HG02610 (cell line): ENCODE measurements around the gene SDHAF4.
"Not testable (repeated sequence)": the region's sequence is repeated elsewhere in the genome, so short reads cannot be mapped to it uniquely, and the experiment has no call there.

Source experiments
- ATAC-seq: cut with Tn5 transposase; IDR thresholded peaks from one replicate; pipeline ENCODE4 v1.9.1; 2021; ENCODE audit warnings: mild to moderate bottlenecking, moderate library complexity; ENCODE audit not compliant: unreplicated experiment

SDHAF4 gene

DNA sequence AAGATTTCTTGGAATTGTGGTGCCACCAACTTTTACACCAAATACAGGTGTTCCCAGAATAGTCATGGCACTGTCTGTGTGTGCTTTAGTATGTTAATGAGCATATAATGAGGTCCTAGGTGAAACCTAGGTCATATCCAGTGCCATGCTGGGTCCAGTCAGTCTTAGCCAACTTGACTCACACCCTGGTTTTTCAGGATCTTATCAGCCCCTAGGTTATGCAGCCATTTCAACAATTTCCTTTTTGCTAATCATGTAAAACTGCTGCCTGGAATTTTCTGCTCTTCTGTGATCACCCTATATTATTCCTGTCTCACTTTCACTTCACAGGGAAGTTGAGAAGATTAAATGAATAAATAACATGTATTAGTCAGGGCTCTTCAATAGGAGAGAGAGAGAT is 23.7 kb downstream of the SDHAF4 start:
- no peak for ATAC-seq

DNA sequence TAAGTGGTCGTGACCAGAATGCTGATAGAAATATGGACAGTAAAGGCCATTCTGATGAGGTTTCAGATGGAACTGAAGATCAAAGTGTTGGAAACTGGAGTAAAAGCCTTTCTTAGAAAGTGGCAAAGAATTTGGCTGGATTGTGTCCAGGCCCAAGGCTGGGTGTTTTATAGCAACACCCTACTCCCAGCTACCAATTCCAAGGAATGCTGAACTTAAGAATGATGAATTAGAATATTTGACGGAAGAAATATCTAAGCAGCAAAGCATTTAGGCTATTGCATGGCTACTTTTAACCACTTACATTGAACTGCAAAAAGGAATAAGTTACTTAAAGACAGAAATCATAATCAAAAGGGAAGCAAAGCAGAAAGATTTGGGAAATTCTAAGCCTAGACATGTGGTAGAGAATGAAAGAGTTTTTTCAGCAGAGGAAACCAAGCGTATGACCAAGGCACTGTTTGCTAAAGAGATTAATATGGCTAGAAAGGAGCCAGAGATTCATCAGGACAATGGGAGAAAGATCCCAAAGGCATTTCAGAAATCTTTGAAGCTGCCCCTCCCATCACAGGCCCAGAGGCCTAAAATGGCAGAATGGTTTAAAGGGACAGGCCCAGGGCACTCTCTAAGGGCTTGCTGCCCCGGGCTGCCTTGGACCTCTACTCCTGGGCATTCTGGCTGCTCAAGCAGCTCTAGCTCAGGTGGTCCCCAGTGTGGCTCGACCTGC is 25.8 kb downstream of the SDHAF4 start:
- no peak for ATAC-seq

DNA sequence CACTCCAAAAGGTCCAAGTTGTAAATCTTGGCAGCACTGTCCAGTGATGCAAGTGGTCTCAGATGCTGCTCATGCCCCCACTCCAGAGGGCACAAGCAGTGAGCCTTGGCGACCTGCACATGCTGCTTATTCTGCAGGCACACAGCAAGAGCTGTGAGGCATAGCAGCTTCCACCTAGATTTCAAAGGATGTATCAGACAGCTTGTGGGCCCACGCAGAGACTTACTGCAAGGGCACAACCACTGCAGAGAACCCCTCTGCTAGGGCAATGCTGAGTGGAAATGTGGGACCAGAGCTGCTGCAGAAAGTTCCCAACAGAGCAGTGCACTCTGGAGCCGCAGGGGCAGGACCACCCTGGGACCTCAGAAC is 26.4 kb downstream of the SDHAF4 start:
- no peak for ATAC-seq

DNA sequence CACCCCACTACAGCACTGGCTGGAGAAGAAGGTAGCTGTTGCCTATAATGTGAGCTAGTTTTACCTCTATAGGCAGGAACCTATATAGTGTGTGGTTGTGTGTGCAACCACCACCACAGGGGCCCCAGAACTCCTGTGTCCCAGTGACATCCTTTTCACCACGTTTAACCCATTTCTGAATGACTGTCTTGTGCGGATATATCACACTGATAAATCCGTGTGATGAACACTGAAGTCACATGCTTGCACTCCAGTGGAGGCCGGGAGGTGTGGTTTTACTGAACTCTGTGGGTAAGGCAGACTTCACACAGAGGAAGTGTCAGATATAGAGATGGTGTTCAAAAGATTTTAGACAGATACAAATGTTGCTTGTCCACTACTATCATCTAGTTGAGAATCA is 32.5 kb downstream of the SDHAF4 start:
- no peak for ATAC-seq

DNA sequence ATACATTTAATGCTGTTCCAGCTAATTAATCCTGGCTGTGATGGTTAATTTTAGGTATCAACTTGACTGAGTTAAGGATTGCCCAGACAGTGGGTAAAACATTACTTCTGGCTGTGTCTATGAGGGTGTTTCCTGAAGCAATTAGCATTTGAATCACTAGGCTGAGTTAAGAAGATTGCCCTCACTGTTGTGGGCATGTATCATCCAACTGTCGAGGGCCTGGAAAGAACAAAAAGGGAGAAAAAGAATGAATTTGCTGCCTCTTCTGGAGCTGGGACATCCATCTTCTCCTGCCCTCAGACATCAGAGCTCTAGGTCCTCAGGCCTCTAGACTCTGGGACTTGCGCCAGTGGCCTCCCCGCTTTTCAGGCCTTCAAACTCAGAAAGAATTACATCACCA is 34.3 kb downstream of the SDHAF4 start:
- ATAC-seq = no peak

DNA sequence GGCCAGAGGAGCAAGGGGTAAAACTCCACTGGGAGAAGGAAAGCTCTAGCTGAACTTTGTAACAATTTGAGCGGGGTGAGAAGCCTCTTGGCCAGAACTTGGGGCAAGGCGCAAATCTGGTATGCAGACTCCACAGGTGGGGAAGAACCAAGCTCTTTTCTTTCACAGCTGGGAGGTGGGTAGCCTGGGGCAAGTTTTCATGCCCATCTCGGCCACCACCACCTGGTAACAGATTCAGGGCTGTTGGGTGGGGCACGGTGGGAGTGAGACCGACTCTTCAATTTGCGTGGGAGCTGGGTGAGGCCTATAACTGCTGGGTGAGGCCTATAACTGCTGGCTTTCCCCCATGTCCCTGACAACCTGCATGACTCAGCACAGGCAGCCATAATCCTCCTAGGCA is 37.5 kb downstream of the SDHAF4 start:
- ATAC-seq = no peak

DNA sequence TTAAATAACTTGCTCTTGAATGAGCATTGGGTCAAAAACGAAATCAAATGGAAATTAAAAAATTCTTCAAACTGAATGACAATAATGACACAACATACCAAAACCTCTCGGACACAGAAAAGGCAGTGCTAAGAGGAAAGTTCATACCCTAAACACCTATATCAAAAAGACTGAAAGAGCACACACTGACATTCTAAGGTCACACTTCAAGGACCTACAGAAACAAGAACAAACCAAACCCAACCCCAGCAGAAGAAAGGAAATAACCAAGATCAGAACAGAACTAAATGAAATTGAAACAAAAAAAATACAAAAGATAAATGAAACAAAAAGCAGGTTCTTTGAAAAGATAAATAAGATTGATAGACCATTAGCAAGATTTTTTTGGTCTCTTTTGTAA is 40.6 kb downstream of the SDHAF4 start:
- ATAC-seq = not testable (repeated sequence)

DNA sequence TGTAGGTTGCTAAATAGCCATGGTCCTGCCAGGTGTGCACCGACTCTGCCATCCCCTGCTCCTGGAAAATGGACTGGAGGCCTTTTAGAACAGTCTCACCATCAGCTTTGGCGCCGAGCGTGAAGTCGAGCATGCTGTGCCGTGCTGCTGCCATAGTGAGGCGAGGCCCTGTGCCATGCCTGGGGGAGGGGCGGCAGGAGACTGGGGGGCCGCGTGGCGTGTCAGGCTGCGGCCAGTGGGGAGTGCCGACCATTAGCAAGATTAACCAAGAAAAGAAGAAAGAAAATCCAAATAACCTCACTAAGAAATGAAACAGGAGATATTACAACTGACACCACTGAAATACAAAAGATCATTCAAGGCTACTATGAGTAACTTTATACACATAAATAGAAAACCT is 42.5 kb downstream of the SDHAF4 start:
- ATAC-seq = not testable (repeated sequence)

DNA sequence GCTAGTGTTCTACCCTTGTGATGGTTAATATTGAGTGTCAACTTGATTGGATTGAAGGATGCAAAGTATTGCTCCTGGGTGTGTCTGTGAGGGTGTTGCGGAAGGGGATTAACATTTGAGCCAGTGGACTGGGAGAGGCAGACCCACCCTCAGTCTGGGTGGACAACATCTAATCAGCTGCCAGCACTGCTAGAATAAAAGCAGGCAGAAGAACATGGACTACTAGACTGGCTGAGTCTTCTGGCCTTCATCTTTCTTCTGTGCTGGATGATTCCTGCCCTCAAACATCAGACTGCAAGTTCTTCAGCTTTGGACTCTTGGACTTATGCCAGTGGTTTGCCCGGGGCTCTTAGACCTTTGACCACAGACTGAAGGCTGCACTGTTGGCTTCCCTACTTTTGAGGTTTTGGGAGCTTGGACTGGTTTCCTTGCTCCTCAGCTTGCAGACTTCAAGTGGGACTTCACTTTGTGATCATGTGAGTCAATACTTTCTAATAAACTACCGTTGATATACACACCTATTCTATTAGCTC is 50.1 kb downstream of the SDHAF4 start:
- ATAC-seq = no peak

DNA sequence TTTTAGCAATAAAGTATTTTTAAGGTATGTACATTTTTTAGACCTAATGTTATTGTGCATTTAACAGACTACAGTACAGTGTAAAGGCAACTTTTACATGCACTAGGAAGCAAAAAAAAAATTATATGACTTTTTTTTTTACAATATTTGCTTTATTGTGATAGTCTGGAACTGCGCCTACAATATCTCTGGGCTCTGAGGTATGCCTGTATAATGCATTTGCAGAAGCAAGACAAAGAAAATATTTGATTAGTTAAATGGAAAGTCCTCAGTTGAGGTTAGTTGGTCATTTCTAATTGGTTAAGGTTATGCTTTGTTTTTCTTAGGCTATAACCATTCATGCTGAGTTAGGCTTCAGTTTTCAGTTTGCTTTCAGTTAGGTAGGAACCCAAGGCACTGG is 54.0 kb downstream of the SDHAF4 start:
- no peak for ATAC-seq

DNA sequence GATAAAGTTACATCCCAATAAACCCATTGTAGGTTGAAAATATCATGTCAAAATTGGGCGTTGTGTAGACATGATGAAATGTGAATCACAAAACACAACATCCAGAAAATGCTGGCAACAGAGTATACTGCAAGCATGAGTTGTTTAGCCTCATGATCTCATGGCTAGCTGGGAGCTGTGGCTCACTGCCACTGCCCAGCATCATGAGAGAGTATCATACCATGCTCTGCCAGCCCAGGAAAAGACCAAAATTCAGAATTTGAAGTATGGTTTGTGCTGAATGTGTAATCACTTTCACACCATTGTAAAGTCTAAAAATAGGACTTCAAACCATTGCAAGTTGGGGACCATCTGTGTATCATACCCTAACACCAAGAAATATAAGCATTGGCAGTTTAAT is 55.7 kb downstream of the SDHAF4 start:
- no peak for ATAC-seq

DNA sequence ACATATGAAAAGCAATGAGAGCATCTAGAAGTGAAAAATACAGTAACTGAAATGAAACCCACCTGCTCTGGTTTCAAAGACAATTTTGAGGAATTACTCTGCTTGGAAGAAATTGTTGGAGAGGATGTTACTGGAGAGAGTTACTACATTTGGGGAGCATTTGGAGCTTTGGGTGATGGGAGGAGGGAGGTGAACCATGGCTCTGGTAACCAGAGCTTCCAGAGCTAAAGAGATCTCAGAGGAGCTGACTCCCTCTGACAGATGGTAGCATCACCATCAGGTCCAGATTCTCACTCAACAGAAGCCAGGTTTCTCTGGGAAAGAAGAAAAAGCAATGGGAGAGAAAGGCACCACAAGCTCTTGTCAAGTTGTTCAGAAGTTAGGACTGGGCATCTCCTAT is 58.7 kb downstream of the SDHAF4 start:
- ATAC-seq = no peak

DNA sequence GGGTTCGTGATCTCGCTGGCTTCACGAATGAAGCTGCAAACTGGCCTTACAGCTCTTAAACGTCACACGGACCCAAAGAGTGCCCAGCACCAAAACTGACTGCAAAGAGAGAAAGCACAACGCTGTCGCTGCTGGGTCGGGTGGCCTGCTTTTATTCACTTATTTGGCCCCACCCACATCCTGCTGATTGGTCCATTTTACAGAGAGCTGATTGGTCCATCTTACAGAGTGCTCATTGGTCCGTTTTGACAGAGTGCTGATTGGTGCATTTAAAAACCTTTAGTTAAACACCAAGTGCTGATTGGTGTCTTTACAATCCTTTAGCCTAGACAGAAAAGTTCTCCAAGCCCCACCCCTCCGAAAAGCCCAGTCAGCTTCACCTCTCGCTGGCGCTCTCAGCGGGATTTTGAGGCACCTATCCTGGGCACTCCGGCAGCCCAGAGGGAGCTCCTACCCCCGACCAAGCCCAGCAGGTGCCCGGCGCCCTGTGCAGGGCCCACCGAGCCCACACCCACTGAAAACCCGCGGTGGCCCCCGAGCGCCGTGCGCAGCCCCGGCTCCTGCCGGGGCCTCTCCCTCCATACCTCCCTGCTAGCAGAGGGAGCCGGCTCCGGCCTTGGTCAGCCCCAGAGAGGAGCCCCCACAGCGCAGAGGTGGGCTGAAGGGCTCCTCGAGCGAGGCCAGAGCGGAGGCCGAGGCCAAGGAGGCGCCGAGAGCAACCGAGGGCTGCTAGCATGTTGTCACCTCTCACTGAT is 60.9 kb downstream of the SDHAF4 start:
- ATAC-seq = no peak

DNA sequence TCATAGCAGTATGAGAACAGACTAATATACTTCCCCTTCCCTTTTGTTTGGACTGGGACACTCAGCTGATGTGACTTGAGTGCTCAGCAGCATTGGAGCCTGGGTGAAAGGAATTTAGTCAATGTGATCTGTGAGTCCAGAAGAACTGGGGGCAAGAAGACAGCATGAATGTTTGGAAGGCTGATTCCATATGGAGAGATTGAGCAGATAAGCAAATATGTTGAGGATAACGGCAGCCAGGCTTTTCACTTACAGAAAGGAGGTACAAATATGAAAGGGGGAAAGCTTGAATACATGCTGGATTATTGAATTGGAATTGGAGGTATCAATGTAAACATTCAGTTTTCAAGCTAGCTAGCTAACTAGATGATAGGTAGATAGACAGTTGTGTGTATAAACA is 63.2 kb downstream of the SDHAF4 start:
- ATAC-seq = no peak

DNA sequence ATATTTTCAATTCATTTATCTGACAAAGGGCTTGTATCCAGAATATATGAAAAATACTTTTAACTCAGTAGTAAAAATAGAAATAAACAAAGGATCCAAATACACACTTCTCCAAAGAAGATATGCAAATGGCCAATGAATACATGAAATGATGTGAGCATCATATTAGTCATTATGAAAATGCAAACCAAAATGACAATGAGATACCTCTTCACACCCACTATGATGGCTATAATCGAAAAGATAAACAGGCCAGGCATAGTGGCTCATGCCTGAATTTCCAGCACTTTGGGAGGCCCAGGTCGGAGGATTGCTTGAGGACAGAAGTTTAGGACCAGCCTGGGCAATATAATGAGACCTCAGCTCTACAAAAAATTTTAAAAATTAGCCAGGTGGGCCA is 67.1 kb downstream of the SDHAF4 start:
- ATAC-seq = no peak

DNA sequence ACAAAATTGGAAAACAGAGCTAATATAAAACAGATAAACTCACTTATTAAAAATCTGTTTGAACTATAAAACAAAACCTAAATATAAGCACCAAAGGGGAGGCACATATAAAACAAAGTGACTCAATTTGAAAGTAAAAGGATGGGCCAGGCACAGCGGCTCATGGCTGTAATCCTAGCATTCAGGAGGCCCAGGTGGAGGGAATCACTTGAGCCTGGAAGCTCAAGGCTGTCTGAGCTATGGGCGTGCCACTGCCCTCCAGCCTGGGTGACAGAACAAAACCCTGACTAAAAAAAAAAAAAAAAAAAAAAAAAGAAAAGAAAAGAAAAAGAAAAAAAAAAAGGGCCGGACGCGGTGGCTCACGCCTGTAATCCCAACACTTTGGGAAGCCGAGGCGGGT is 69.9 kb downstream of the SDHAF4 start:
- no peak for ATAC-seq

DNA sequence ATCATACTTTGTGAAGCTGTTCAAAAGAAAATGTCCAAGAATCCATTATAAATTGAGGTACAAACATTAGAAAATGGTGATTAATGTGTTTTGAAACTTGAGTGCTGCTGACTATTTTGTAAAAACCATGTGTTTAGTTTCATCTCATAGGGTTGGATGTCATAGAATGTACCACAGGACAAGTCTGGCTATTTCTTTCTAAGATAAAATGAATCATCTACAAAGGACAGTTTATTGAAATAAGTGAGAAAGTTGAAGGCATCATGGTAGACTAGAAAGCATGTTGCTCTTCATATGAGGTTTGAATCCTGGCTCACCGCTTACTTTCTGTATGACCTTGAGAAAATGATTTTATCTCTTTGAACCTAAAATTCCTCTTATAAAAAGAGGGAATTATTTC is 71.7 kb downstream of the SDHAF4 start:
- no peak for ATAC-seq
